Measurements from ENCODE around the gene HACL1. TPM values are rescaled to one million over a fixed set of nuclear protein-coding genes. Genes with fewer than 3 reads are reported as not detected.

HACL1 gene
- polyA plus RNA-seq, 1 of the 3 experiments (the other 2 are of a cell fraction) = 15.1 TPM

DNA sequence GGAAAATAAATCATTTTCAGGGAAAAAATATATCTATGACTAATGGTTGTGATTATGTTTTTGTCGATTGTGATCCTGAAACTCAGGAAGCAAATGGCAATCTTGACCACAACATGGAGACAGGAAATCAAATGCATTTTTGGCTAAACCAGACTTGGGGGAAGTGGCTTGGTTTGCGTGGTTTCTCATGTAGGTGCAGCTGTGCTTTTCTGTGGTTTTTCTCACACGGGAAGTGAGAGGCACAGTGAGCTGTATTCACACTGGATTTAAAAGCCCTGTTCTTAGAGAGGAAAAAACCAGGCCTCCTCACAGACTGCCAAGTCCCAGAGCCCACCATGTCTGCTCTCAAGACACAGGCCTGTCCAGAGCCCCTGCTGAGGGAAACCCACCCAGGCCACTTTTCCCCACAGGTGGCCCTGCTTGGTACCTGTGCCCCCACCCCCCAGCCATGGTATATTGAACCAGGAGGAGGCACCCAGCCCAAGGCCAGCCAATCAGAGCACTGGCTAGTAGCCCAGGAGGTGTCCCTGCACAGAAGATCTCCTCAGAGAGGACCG lies 46.3 kb upstream of the HACL1 start:
- H3K27ac ChIP-seq (ENCODE audit: low read depth in 2 of 2, low read length in 1 of 2) = peak overlapping the region; percentile 91 to 100
- POLR2A ChIA-PET = no interaction called here
- WGBS (ENCODE audit: low lambda C conversion rate) = 28% methylated on average over 4 of the region's 4 CpGs
- H3K4me1 ChIP-seq (ENCODE audit: control insufficient read depth in 1 of 2, insufficient read depth in 2 of 2, low read depth in 1 of 2, low read length in 1 of 2) = peaks cover 22 to 35% of the 10 kb centered on the region in 2 experiments
- no peak overlapping the region for H2AFZ ChIP-seq (ENCODE audit: low read depth)
- H3K36me3 ChIP-seq (replicated peaks in 1 of 2; ENCODE audit: control insufficient read depth in 1 of 2, insufficient read depth in 2 of 2, low read length in 1 of 2) = no peaks in the 10 kb centered on the region
- H3K4me3 ChIP-seq (ENCODE audit: low read depth in 2 of 2, low read length in 1 of 2) = peak overlapping the region in 1 of 2 experiments; percentile 42; a peak in 2 of 4 replicates
- peaks cover 44% of the 10 kb centered on the region for H3F3A ChIP-seq (replicated peaks; ENCODE audit: insufficient read depth)
- no peaks in the 10 kb centered on the region for H3K9me2 ChIP-seq
- H3K9ac ChIP-seq = peak overlapping the region; percentile 89
- CTCF ChIA-PET = interaction anchor here (0.9 kb wide), 1 partner anchor 18 kb away, joined by 3 read pairs; no protein-coding TSS in a partner anchor
- H4K20me1 ChIP-seq (ENCODE audit: insufficient read depth) = no peaks in the 10 kb centered on the region
- no peaks in the 10 kb centered on the region for H3K27me3 ChIP-seq (ENCODE audit: insufficient read depth)
- H3K4me2 ChIP-seq = peak overlapping the region; percentile 78
- DNase-seq = no peak
- H3K79me2 ChIP-seq (ENCODE audit: insufficient read depth) = 0 out of 2 replicates have a peak, but pooled peaks cover 3% of the 10 kb centered on the region
- H3K9me3 ChIP-seq = no peaks in the 10 kb centered on the region
- TF ChIP-seq, protein P1, sequence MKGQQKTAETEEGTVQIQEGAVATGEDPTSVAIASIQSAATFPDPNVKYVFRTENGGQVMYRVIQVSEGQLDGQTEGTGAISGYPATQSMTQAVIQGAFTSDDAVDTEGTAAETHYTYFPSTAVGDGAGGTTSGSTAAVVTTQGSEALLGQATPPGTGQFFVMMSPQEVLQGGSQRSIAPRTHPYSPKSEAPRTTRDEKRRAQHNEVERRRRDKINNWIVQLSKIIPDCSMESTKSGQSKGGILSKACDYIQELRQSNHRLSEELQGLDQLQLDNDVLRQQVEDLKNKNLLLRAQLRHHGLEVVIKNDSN (IDR thresholded peaks at IDR 0.05; ENCODE audit: borderline replicate concordance, low read depth) = no peak
- TF ChIP-seq JUND (IDR thresholded peaks at IDR 0.05) (peak; percentile 63), SMC3 (IDR thresholded peaks at IDR 0.05; ENCODE audit: low read depth, low read length) (no peak), RFX5 (IDR thresholded peaks at IDR 0.05; ENCODE audit: low read length) (no peak), YY1 (IDR thresholded peaks at IDR 0.05; ENCODE audit: low read depth) (no peak), ELF1 (IDR thresholded peaks at IDR 0.05) (peak; percentile 44; the same call in 1 of the 2 replicates), EP300 (IDR thresholded peaks at IDR 0.05; ENCODE audit: borderline replicate concordance in 1 of 2, low read depth in 1 of 2, low read length in 1 of 2) (peak; percentile 60 to 91), MXI1 (IDR thresholded peaks at IDR 0.05; ENCODE audit: low read depth, low read length) (no peak), MEF2A (IDR thresholded peaks at IDR 0.05; ENCODE audit: borderline replicate concordance, low read depth) (peak; percentile 58; the same call in 1 of the 2 replicates), NRF1 (IDR thresholded peaks at IDR 0.05; ENCODE audit: low read depth, low read length) (no peak), CHD2 (IDR thresholded peaks at IDR 0.05; ENCODE audit: low read length, partially characterized antibody) (no peak), PBX3 (IDR thresholded peaks at IDR 0.05) (peak; percentile 77), EZH2phosphoT487 (IDR thresholded peaks at IDR 0.05; ENCODE audit: borderline replicate concordance, low read depth) (no peak), POLR2AphosphoS5 (IDR thresholded peaks at IDR 0.05; ENCODE audit: low read depth, low read length) (peak; percentile 55; the same call in 1 of the 2 replicates), NFIC (IDR thresholded peaks at IDR 0.05; ENCODE audit: borderline replicate concordance) (peak; percentile 78), MAX (IDR thresholded peaks at IDR 0.05; ENCODE audit: low read depth) (peak; percentile 39; the same call in 1 of the 2 replicates), RXRA (IDR thresholded peaks at IDR 0.05; ENCODE audit: borderline replicate concordance, low read depth) (no peak; the same call in 1 of the 2 replicates), GATA2 (CRISPR knock-in tag; IDR thresholded peaks at IDR 0.05) (no peak), GABPA (IDR thresholded peaks at IDR 0.05; ENCODE audit: low read depth) (no peak), TEAD4 (IDR thresholded peaks at IDR 0.05; ENCODE audit: borderline replicate concordance, insufficient read depth) (0 out of 2 replicates have a peak, but pooled peaks have one; percentile 62), FOXJ3 (CRISPR knock-in tag; IDR thresholded peaks at IDR 0.05) (no peak), FOXM1 (IDR thresholded peaks at IDR 0.05; ENCODE audit: low read depth) (peak; percentile 44; the same call in 1 of the 2 replicates), IRF3 (IDR thresholded peaks at IDR 0.05; ENCODE audit: low read depth, low read length) (no peak), TCF12 (IDR thresholded peaks at IDR 0.05) (peak; percentile 86), CTCF (IDR thresholded peaks at IDR 0.05) (no peak), ZBTB33 (IDR thresholded peaks at IDR 0.05; ENCODE audit: borderline replicate concordance, low read depth) (0 out of 2 replicates have a peak, but pooled peaks have one; percentile 46)
- TF ChIP-seq, protein P2, sequence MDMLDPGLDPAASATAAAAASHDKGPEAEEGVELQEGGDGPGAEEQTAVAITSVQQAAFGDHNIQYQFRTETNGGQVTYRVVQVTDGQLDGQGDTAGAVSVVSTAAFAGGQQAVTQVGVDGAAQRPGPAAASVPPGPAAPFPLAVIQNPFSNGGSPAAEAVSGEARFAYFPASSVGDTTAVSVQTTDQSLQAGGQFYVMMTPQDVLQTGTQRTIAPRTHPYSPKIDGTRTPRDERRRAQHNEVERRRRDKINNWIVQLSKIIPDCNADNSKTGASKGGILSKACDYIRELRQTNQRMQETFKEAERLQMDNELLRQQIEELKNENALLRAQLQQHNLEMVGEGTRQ (IDR thresholded peaks at IDR 0.05; ENCODE audit: borderline replicate concordance, low read depth, low read length) = no peak
